ENCODE results near the gene ELP4.

ELP4 gene

GRCh38 chr11:31803813-31804311 is 294.3 kb downstream of the ELP4 start:
- H3K9me3 ChIP-seq, result no peaks in the 10 kb centered on the region

GRCh38 chr11:31804312-31805036 is 294.9 kb downstream of the ELP4 start:
- Histone ChIP-seq H3K4me1 (no peaks in the 10 kb centered on the region), H3K36me3 (no peaks in the 10 kb centered on the region), H3K27me3 (peaks cover 95% of the 10 kb centered on the region), H3K9me3 (no peaks in the 10 kb centered on the region), H3K4me3 (ENCODE audit: low read depth, low read length) (no peak overlapping the region)
- DNase-seq, result no peak
- no peak for TF ChIP-seq CTCF (IDR thresholded peaks at IDR 0.05; ENCODE audit: low read depth, low read length)

More at GRCh38 chr11:31803813-31804311, 294.3 kb downstream of the ELP4 start:
- no peak for DNase-seq
- Histone ChIP-seq H3K4me1 (no peaks in the 10 kb centered on the region), H3K36me3 (no peaks in the 10 kb centered on the region), H3K27me3 (peaks cover 95% of the 10 kb centered on the region), H3K4me3 (ENCODE audit: low read depth, low read length) (no peak overlapping the region)
- no peak for TF ChIP-seq CTCF (IDR thresholded peaks at IDR 0.05; ENCODE audit: low read depth, low read length)

GRCh38 chr11:31805037-31805628 is 295.6 kb downstream of the ELP4 start:
- H3K27me3 ChIP-seq, result peaks cover 97% of the 10 kb centered on the region
- H3K4me1 ChIP-seq, result no peaks in the 10 kb centered on the region
- no peak for TF ChIP-seq CTCF (IDR thresholded peaks at IDR 0.05; ENCODE audit: low read depth, low read length)
- no peaks in the 10 kb centered on the region for H3K36me3 ChIP-seq
- no peak for DNase-seq
- H3K9me3 ChIP-seq, result no peaks in the 10 kb centered on the region
- H3K4me3 ChIP-seq (ENCODE audit: low read depth, low read length), result no peak overlapping the region

GRCh38 chr11:31805629-31806185 is 296.1 kb downstream of the ELP4 start:
- H3K4me3 ChIP-seq (ENCODE audit: low read depth, low read length), result no peak overlapping the region
- TF ChIP-seq CTCF (IDR thresholded peaks at IDR 0.05; ENCODE audit: low read depth, low read length), result no peak
- H3K4me1 ChIP-seq, result no peaks in the 10 kb centered on the region
- H3K9me3 ChIP-seq, result no peaks in the 10 kb centered on the region
- no peaks in the 10 kb centered on the region for H3K36me3 ChIP-seq
- no peak for DNase-seq
- H3K27me3 ChIP-seq, result peaks cover 97% of the 10 kb centered on the region

- Histone ChIP-seq H3K36me3 (no peaks in the 10 kb centered on the region), H3K4me1 (no peaks in the 10 kb centered on the region), H3K27me3 (peaks cover 97% of the 10 kb centered on the region), H3K9me3 (no peaks in the 10 kb centered on the region), H3K4me3 (ENCODE audit: low read depth, low read length) (no peak overlapping the region)
- no peak for TF ChIP-seq CTCF (IDR thresholded peaks at IDR 0.05; ENCODE audit: low read depth, low read length)
- DNase-seq, result no peak
These were observed 296.8 kb downstream of the ELP4 start for GRCh38 chr11:31806186-31806927.

Measured in BE2C (cell line).